Upper lobe of left lung (tissue), 6 donors: ENCODE measurements around the gene GPR61. TPM values are rescaled to one million over a fixed set of nuclear protein-coding genes. Genes with fewer than 3 reads are reported as not detected.
A peak's percentile ranks its signal among the peaks of the same experiment; 100 is the strongest.

Experiments used
- ATAC-seq, 2 donors: fragments of 200-7000 bp; cut with Tn5 transposase; one replicate each; pipeline ENCODE4 v1.9.1; 2022; ENCODE audit warnings: mild to moderate bottlenecking in 2 of 2, moderate library complexity in 2 of 2; ENCODE audit not compliant: low FRiP score in 2 of 2
- DNase-seq, 2 donors: peaks; one replicate each; pipeline ENCODE4 v3.0.0-alpha.2; 2019 to 2020
- H3K27ac ChIP-seq, 4 donors: fragments of 200-600 bp; sonication (generic); one replicate each; pipeline ENCODE4 v1.5.1; 2016 to 2019
- H3K27me3 ChIP-seq, 4 donors: fragments of 200-600 bp; sonication (generic); one replicate each; pipeline ENCODE4 v1.5.1; 2017 to 2019
- H3K36me3 ChIP-seq, 4 donors: fragments of 200-600 bp; sonication (generic); one replicate each; pipeline ENCODE4 v1.5.1; 2016 to 2019
- H3K4me1 ChIP-seq, 4 donors: fragments of 200-600 bp; sonication (generic); one replicate each; pipeline ENCODE4 v1.5.1; 2018 to 2019
- H3K4me3 ChIP-seq, 4 donors: fragments of 200-600 bp; sonication (generic); one replicate each; pipeline ENCODE4 v1.5.1; 2017 to 2019; ENCODE audit warnings: mild to moderate bottlenecking in 2 of 4, moderate library complexity in 1 of 4
- H3K9me3 ChIP-seq, 4 donors: fragments of 200-600 bp; sonication (generic); one replicate each; pipeline ENCODE4 v1.5.1; 2018 to 2019
- EP300 ChIP-seq, 4 donors: sonication (generic); formaldehyde crosslinking; IDR thresholded peaks; one replicate each; pipeline ENCODE4 v1.5.1; 2017; ENCODE audit warnings: antibody characterized with exemption in 4 of 4, control low read depth in 2 of 4
- POLR2A ChIP-seq, 4 donors: fragments of 450-650 bp; IDR thresholded peaks; one replicate each; pipeline ENCODE4 v1.5.1; 2016 to 2017; ENCODE audit warnings: antibody characterized with exemption in 4 of 4, mild to moderate bottlenecking in 2 of 4
- POLR2AphosphoS5 ChIP-seq, 2 donors: sonication (generic); formaldehyde crosslinking; IDR thresholded peaks; one replicate each; pipeline ENCODE4 v1.5.1; 2017; ENCODE audit warnings: antibody characterized with exemption in 2 of 2
- WGBS, 2 donors: methylation state at CpG; one replicate each; pipeline ENCODE4 v1.1.5; 2017 to 2018; 5-methylcytosine and 5-hydroxymethylcytosine counted together
- total RNA-seq, 6 donors: library from RNA; depleted of rRNA in 4 of 6; stranded (reverse); fragments of >200 nt in 4 of 6; gene quantifications; one replicate each; pipeline versions ENCODE4 v1.1.0 to v1.2.1, GENCODE V29; 2016 to 2021
- TF ChIP-seq, protein P1 (sequence below), 6 experiments: fragments of 450-650 bp in 4 of 6; fragments of 200-600 bp in 2 of 6; sonication (generic) in 2 of 6; IDR thresholded peaks; one replicate each; pipeline ENCODE4 v1.5.1; 2016 to 2019; ENCODE audit warnings: antibody characterized with exemption in 6 of 6
- donor health status: DM: no; HTN: no; CAD: no; lungs with moderate emphysema.
- donor health status: DM: no; HTN: yes; CAD: no; lungs with severe emphysema.

The GPR61 gene
- total RNA-seq, 6 donors from 2014 or later, result not detected

DNA sequence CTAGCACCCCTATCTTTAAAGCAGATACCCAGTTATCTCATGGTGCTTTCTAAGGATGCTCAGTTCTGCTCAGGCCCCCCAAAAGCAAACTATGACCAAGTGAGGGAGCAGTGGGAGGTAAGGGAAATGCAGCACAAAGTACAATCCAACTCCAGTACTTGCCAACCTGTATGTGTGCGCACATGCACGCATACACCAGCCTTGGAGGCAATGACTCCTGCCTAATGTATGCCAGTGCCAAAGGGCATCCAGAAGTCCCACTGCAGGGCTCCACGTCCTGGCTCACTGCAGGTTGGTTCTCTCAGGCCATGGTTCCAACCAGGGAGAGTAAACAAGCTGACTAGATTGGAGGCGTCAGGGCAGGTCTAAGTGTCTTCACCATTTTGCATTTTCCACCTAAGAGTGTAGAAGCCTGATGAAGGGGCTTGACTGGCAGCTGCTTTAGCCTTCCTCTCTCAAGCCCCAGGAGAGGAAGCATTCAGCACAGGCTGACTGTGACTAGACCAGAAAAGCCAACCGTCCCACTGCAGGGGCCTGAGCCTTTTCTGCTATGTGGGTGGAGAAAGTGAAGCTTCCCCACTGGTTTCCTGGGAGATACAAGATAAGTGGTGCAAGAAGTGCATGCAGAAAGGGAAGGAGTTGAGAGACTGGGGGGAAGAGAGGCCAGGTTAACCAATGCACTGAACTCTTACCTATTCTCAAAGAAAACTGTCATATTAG is 37.9 kb upstream of the GPR61 start:
- Histone ChIP-seq H3K4me1 (peaks cover 14 to 47% (median 20%) of the 10 kb centered on the region in 4 donors), H3K27ac (peak overlapping the region in 1 of 4 donors; percentile 52), H3K4me3 (no peak overlapping the region), H3K27me3 (no peaks in the 10 kb centered on the region), H3K9me3 (no peaks in the 10 kb centered on the region), H3K36me3 (peaks cover 0 to 22% (median 10%) of the 10 kb centered on the region in 4 donors)
- DNase-seq, result no peak
- WGBS, 2 donors, result 79% methylated on average over 3 to 5 of the region's 5 CpGs
- no peak for ATAC-seq
- TF ChIP-seq POLR2A (IDR thresholded peaks at IDR 0.05) (no peak), EP300 (IDR thresholded peaks at IDR 0.05) (no peak), POLR2AphosphoS5 (IDR thresholded peaks at IDR 0.05) (no peak)
- TF ChIP-seq, protein P1, sequence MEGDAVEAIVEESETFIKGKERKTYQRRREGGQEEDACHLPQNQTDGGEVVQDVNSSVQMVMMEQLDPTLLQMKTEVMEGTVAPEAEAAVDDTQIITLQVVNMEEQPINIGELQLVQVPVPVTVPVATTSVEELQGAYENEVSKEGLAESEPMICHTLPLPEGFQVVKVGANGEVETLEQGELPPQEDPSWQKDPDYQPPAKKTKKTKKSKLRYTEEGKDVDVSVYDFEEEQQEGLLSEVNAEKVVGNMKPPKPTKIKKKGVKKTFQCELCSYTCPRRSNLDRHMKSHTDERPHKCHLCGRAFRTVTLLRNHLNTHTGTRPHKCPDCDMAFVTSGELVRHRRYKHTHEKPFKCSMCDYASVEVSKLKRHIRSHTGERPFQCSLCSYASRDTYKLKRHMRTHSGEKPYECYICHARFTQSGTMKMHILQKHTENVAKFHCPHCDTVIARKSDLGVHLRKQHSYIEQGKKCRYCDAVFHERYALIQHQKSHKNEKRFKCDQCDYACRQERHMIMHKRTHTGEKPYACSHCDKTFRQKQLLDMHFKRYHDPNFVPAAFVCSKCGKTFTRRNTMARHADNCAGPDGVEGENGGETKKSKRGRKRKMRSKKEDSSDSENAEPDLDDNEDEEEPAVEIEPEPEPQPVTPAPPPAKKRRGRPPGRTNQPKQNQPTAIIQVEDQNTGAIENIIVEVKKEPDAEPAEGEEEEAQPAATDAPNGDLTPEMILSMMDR (IDR thresholded peaks at IDR 0.05), result no peak

- no peak for ATAC-seq
- Histone ChIP-seq H3K27ac (peak overlapping the region in 1 of 4 donors; percentile 52), H3K27me3 (no peaks in the 10 kb centered on the region), H3K4me1 (peaks cover 14 to 47% (median 20%) of the 10 kb centered on the region in 4 donors), H3K36me3 (peaks cover 0 to 16% (median 6%) of the 10 kb centered on the region in 4 donors), H3K4me3 (no peak overlapping the region), H3K9me3 (no peaks in the 10 kb centered on the region)
- no peak for TF ChIP-seq POLR2AphosphoS5 (IDR thresholded peaks at IDR 0.05)
- TF ChIP-seq POLR2A (IDR thresholded peaks at IDR 0.05), result no peak
- TF ChIP-seq, protein P1 (IDR thresholded peaks at IDR 0.05), result no peak
- TF ChIP-seq EP300 (IDR thresholded peaks at IDR 0.05), result no peak
- 65 to 71% methylated on average over 3 of the region's 3 CpGs for WGBS, 2 donors
- no peak for DNase-seq
Observed at GRCh38 chr1:109502364-109502851, 37.3 kb upstream of the GPR61 start.

GRCh38 chr1:109503935-109504334 is 35.7 kb upstream of the GPR61 start:
- ATAC-seq (no peak), DNase-seq (no peak)
- Histone ChIP-seq H3K9me3 (no peaks in the 10 kb centered on the region), H3K4me3 (no peak overlapping the region), H3K4me1 (peaks cover 16 to 38% (median 20%) of the 10 kb centered on the region in 4 donors), H3K27ac (peak overlapping the region in 2 of 4 donors; percentile 36 to 46), H3K27me3 (no peaks in the 10 kb centered on the region), H3K36me3 (peaks cover 0 to 7% (median 0%) of the 10 kb centered on the region in 4 donors)
- 40 to 47% methylated on average over 5 of the region's 5 CpGs for WGBS, 2 donors
- TF ChIP-seq, protein P1 (IDR thresholded peaks at IDR 0.05), result no peak
- no peak for TF ChIP-seq POLR2A (IDR thresholded peaks at IDR 0.05)
- no peak for TF ChIP-seq EP300 (IDR thresholded peaks at IDR 0.05)
- no peak for TF ChIP-seq POLR2AphosphoS5 (IDR thresholded peaks at IDR 0.05)

- no peak for TF ChIP-seq POLR2AphosphoS5 (IDR thresholded peaks at IDR 0.05)
- TF ChIP-seq, protein P1 (IDR thresholded peaks at IDR 0.05), result no peak
- no peak for TF ChIP-seq POLR2A (IDR thresholded peaks at IDR 0.05)
- TF ChIP-seq EP300 (IDR thresholded peaks at IDR 0.05), result no peak
- Histone ChIP-seq H3K4me3 (no peak overlapping the region), H3K36me3 (peaks cover 0 to 7% (median 0%) of the 10 kb centered on the region in 4 donors), H3K4me1 (peaks cover 10 to 36% (median 20%) of the 10 kb centered on the region in 4 donors), H3K9me3 (no peaks in the 10 kb centered on the region), H3K27me3 (no peaks in the 10 kb centered on the region), H3K27ac (peak overlapping the region in 1 of 4 donors; percentile 46)
- 91 to 92% methylated on average over 1 of the region's 1 CpG for WGBS, 2 donors
- ATAC-seq (no peak), DNase-seq (no peak)
Observed at GRCh38 chr1:109504974-109505373, 34.7 kb upstream of the GPR61 start.
